CD4-positive, alpha-beta T cell (primary cell): ENCODE data around the gene GALNT18. TPM values are rescaled to one million over a fixed set of nuclear protein-coding genes. Genes with fewer than 3 reads are reported as not detected.

ENCODE experiments used
- ATAC-seq: fragments of 200-7000 bp; cut with Tn5 transposase; one replicate; pipeline ENCODE4 v1.10.0; 2022; ENCODE audit warnings: mild to moderate bottlenecking; ENCODE audit not compliant: poor library complexity
- CTCF ChIA-PET: fragments of 350-600 bp; sonication (Branson Sonifier 250); formaldehyde crosslinking; loops from one replicate; lab custom pipeline; 2021; ENCODE audit warnings: antibody characterized with exemption, inconsistent platforms; lab: Charles Lee
- POLR2A ChIA-PET: fragments of 350-600 bp; sonication (Branson Sonifier 250); formaldehyde crosslinking; loops from one replicate; lab custom pipeline; 2021; ENCODE audit warnings: antibody characterized with exemption, inconsistent platforms; lab: Charles Lee
- DNase-seq, 14 experiments: peaks; one replicate each; pipeline ENCODE4 v3.0.0-alpha.2; 2013 to 2020; ENCODE audit warnings: mixed read lengths in 2 of 14
- H3K27ac ChIP-seq, 2 donors: one replicate each; pipeline versions ENCODE4 v1.5.1 to v1.7.0; 2013; ENCODE audit warnings: low read length in 2 of 2, low read depth in 1 of 2, mild to moderate bottlenecking in 1 of 2
- H3K27me3 ChIP-seq, 2 experiments: 1 replicate in 1 of 2; 2 replicates in 1 of 2; pipeline versions ENCODE4 v1.6.1 to v1.7.0; 2013; ENCODE audit warnings: low read length in 2 of 2, control low read depth in 1 of 2, mild to moderate bottlenecking in 1 of 2, moderate library complexity in 1 of 2; ENCODE audit not compliant: insufficient read depth in 2 of 2, control insufficient read depth in 1 of 2
- H3K36me3 ChIP-seq: one replicate; pipeline ENCODE4 v1.6.1; 2013; ENCODE audit warnings: low read length, control low read depth; ENCODE audit not compliant: insufficient read depth
- H3K4me1 ChIP-seq: one replicate; pipeline ENCODE4 v1.6.1; 2013; ENCODE audit warnings: low read length, control low read depth; ENCODE audit not compliant: insufficient read depth
- H3K4me3 ChIP-seq: one replicate; pipeline ENCODE4 v1.5.1; 2013; ENCODE audit warnings: mild to moderate bottlenecking, low read length, moderate library complexity
- H3K9me3 ChIP-seq, 2 experiments: 1 replicate in 1 of 2; 2 replicates in 1 of 2; pipeline versions ENCODE4 v1.6.1 to v1.7.0; 2013; ENCODE audit warnings: low read length in 2 of 2, mild to moderate bottlenecking in 2 of 2, control low read depth in 1 of 2, moderate library complexity in 1 of 2; ENCODE audit not compliant: control insufficient read depth in 1 of 2, insufficient read depth in 1 of 2
- H3K27ac Mint-ChIP-seq: one replicate; pipeline ENCODE4 v1.8.0; 2020; ENCODE audit warnings: mixed read lengths
- H3K27me3 Mint-ChIP-seq: one replicate; pipeline ENCODE4 v1.8.0; 2021; ENCODE audit warnings: mixed read lengths
- H3K36me3 Mint-ChIP-seq: one replicate; pipeline ENCODE4 v1.8.0; 2021; ENCODE audit warnings: low read depth, mixed read lengths
- H3K4me1 Mint-ChIP-seq: one replicate; pipeline ENCODE4 v1.8.0; 2021; ENCODE audit warnings: low read depth, mixed read lengths
- H3K4me3 Mint-ChIP-seq: one replicate; pipeline ENCODE4 v1.8.0; 2020; ENCODE audit warnings: mild to moderate bottlenecking, mixed read lengths
- H3K9me3 Mint-ChIP-seq: one replicate; pipeline ENCODE4 v1.8.0; 2020; ENCODE audit warnings: mixed read lengths
- CTCF ChIP-seq: fragments of 200-600 bp; IDR thresholded peaks from one replicate; pipeline ENCODE4 v1.8.0; 2022; ENCODE audit warnings: antibody characterized with exemption, mild to moderate bottlenecking
- intact Hi-C, 2 experiments: fragments of 100-400 bp; cut with DNase I in 1 of 2; cut with micrococcal nuclease in 1 of 2; formaldehyde crosslinking; loops; one replicate each; pipeline versions ENCODE4 v1.15.1 to v1.9.0; 2023 to 2025; cut with DNase I, micrococcal nuclease
- total RNA-seq, 174 experiments: library from RNA in 2 of 174; stranded (reverse) in 2 of 174; gene quantifications; one replicate each; pipeline ENCODE4 v1.2.3 and lab custom pipeline; 2021 to 2026

GALNT18 gene
- total RNA-seq, 2 experiments from 2014 or later = 0.08 TPM; not detected in 1

GRCh38 chr11:11425806-11426205, 196.0 kb downstream of the GALNT18 start:
- POLR2A ChIA-PET = no interaction called here
- Mint-ChIP-seq H3K27me3 (no peaks in the 10 kb centered on the region), H3K27ac (no peak overlapping the region)

GRCh38 chr11:11424688-11425087, 197.1 kb downstream of the GALNT18 start:
- H3K4me3 ChIP-seq = no peak overlapping the region
- no peak for TF ChIP-seq CTCF
- H3K36me3 Mint-ChIP-seq = no peaks in the 10 kb centered on the region
- H3K36me3 ChIP-seq = no peaks in the 10 kb centered on the region
- H3K27ac ChIP-seq = no peak overlapping the region
- ATAC-seq = no peak
- ChIA-PET POLR2A (interaction anchor here (0.7 kb wide), 1 partner anchor 819 kb away, joined by 3 read pairs; no protein-coding TSS in a partner anchor), CTCF (no interaction called here)
- H3K4me1 Mint-ChIP-seq = no peaks in the 10 kb centered on the region
- H3K4me3 Mint-ChIP-seq = no peak overlapping the region
- no peaks in the 10 kb centered on the region for H3K9me3 ChIP-seq
- intact Hi-C loops = no loop called here
- no peaks in the 10 kb centered on the region for H3K9me3 Mint-ChIP-seq
- no peaks in the 10 kb centered on the region for H3K27me3 ChIP-seq
- H3K4me1 ChIP-seq = no peaks in the 10 kb centered on the region
- DNase-seq = no peak
- H3K27ac Mint-ChIP-seq = no peak overlapping the region
- no peaks in the 10 kb centered on the region for H3K27me3 Mint-ChIP-seq

More at GRCh38 chr11:11425806-11426205, 196.0 kb downstream of the GALNT18 start:
- CTCF ChIA-PET = no interaction called here
- ATAC-seq (no peak), DNase-seq (no peak)
- Mint-ChIP-seq H3K36me3 (no peaks in the 10 kb centered on the region), H3K4me1 (no peaks in the 10 kb centered on the region), H3K9me3 (no peaks in the 10 kb centered on the region), H3K4me3 (no peak overlapping the region)
- Histone ChIP-seq H3K27me3 (no peaks in the 10 kb centered on the region), H3K36me3 (no peaks in the 10 kb centered on the region), H3K4me1 (no peaks in the 10 kb centered on the region), H3K4me3 (no peak overlapping the region), H3K27ac (no peak overlapping the region), H3K9me3 (no peaks in the 10 kb centered on the region)
- no peak for TF ChIP-seq CTCF
- intact Hi-C loops = no loop called here

- H3K4me3 Mint-ChIP-seq = no peak overlapping the region
- ATAC-seq = no peak
Observed at GRCh38 chr11:11422411-11423128, 199.2 kb downstream of the GALNT18 start.

More at GRCh38 chr11:11422411-11423128, 199.2 kb downstream of the GALNT18 start:
- Mint-ChIP-seq H3K36me3 (no peaks in the 10 kb centered on the region), H3K27me3 (peaks cover 5% of the 10 kb centered on the region), H3K27ac (no peak overlapping the region), H3K9me3 (no peaks in the 10 kb centered on the region), H3K4me1 (no peaks in the 10 kb centered on the region)
- Histone ChIP-seq H3K4me1 (no peaks in the 10 kb centered on the region), H3K27me3 (peaks cover 0 to 7% of the 10 kb centered on the region in 2 experiments), H3K36me3 (no peaks in the 10 kb centered on the region), H3K4me3 (no peak overlapping the region), H3K27ac (no peak overlapping the region), H3K9me3 (no peaks in the 10 kb centered on the region)
- POLR2A ChIA-PET = no interaction called here
- CTCF ChIA-PET = no interaction called here
- no peak for TF ChIP-seq CTCF
- intact Hi-C loops = no loop called here
- DNase-seq = no peak
